CD14-positive monocyte (primary cell): Measurements from ENCODE around the gene AQP2. TPM values are rescaled to one million over a fixed set of nuclear protein-coding genes. Genes with fewer than 3 reads are reported as not detected.

Experiments
- DNase-seq, 3 donors: peaks; one replicate each; pipeline ENCODE4 v3.0.0-alpha.2; 2011 to 2022
- H2AFZ ChIP-seq: 2 replicates; pipeline ENCODE4 v1.6.0; 2012; ENCODE audit warnings: mild to moderate bottlenecking, low read depth, low read length, inconsistent platforms; ENCODE audit not compliant: insufficient read depth, poor library complexity, severe bottlenecking
- H3K27ac ChIP-seq, 2 donors: 1 replicate in 1 of 2; 2 replicates in 1 of 2; pipeline ENCODE4 v1.5.1; 2012 to 2013; ENCODE audit warnings: low read length in 2 of 2, control low read depth in 1 of 2, inconsistent platforms in 1 of 2, low read depth in 1 of 2, mild to moderate bottlenecking in 1 of 2
- H3K27me3 ChIP-seq, 2 donors: one replicate each; pipeline versions ENCODE4 v1.6.0 to v1.6.1; 2011 to 2013; ENCODE audit warnings: low read length in 2 of 2; ENCODE audit not compliant: control insufficient read depth in 2 of 2, insufficient read depth in 2 of 2
- H3K36me3 ChIP-seq, 2 donors: replicated peaks in 1 of 2; 1 replicate in 1 of 2; 2 replicates in 1 of 2; pipeline versions ENCODE4 v1.5.1 to v1.6.1; 2012 to 2013; ENCODE audit warnings: low read length in 2 of 2, control low read depth in 1 of 2, inconsistent platforms in 1 of 2, mild to moderate bottlenecking in 1 of 2; ENCODE audit not compliant: insufficient read depth in 2 of 2, control insufficient read depth in 1 of 2
- H3K4me1 ChIP-seq, 2 donors: 1 replicate in 1 of 2; 2 replicates in 1 of 2; pipeline versions ENCODE4 v1.5.1 to v1.6.1; 2012 to 2013; ENCODE audit warnings: low read length in 2 of 2, control low read depth in 1 of 2, inconsistent platforms in 1 of 2, mild to moderate bottlenecking in 1 of 2, moderate library complexity in 1 of 2; ENCODE audit not compliant: insufficient read depth in 2 of 2, control insufficient read depth in 1 of 2
- H3K4me2 ChIP-seq: replicated peaks from 2 replicates; pipeline ENCODE3; 2012; ENCODE audit warnings: low read length, moderate library complexity, mild to moderate bottlenecking; ENCODE audit not compliant: poor library complexity, severe bottlenecking; ENCODE audit errors: extremely low read depth
- H3K4me3 ChIP-seq, 3 experiments: fragments of 200-600 bp in 1 of 3; sonication (generic) in 1 of 3; replicated peaks in 1 of 3; 1 replicate in 2 of 3; 2 replicates in 1 of 3; pipeline ENCODE4 v1.5.1; 2011 to 2013; ENCODE audit warnings: low read length in 3 of 3, mild to moderate bottlenecking in 3 of 3, control low read depth in 2 of 3, low read depth in 2 of 3, inconsistent platforms in 1 of 3, moderate library complexity in 1 of 3
- H3K79me2 ChIP-seq: 2 replicates; pipeline ENCODE4 v1.6.0; 2012; ENCODE audit warnings: mild to moderate bottlenecking, control low read depth, inconsistent platforms, low read length, moderate library complexity; ENCODE audit not compliant: insufficient read depth
- H3K9ac ChIP-seq: 2 replicates; pipeline ENCODE4 v1.6.0; 2017; ENCODE audit warnings: low read length, mild to moderate bottlenecking; ENCODE audit not compliant: insufficient read depth, poor library complexity, severe bottlenecking
- H3K9me3 ChIP-seq, 2 donors: replicated peaks in 1 of 2; 1 replicate in 1 of 2; 2 replicates in 1 of 2; pipeline versions ENCODE4 v1.5.1 to v1.6.1; 2012 to 2013; ENCODE audit warnings: low read length in 2 of 2, control low read depth in 1 of 2; ENCODE audit not compliant: control insufficient read depth in 1 of 2, insufficient read depth in 1 of 2
- H4K20me1 ChIP-seq: 2 replicates; pipeline ENCODE4 v1.6.0; 2012; ENCODE audit warnings: mild to moderate bottlenecking, low read length, control low read depth, moderate library complexity; ENCODE audit not compliant: insufficient read depth
- H3K27ac Mint-ChIP-seq, 7 donors: one replicate each; pipeline ENCODE4 v1.8.0; 2020; ENCODE audit warnings: mild to moderate bottlenecking in 7 of 7, mixed read lengths in 7 of 7, moderate library complexity in 6 of 7, inconsistent platforms in 2 of 7
- H3K27me3 Mint-ChIP-seq, 3 donors: one replicate each; pipeline ENCODE4 v1.8.0; 2021 to 2022; ENCODE audit warnings: low read depth in 3 of 3, mild to moderate bottlenecking in 3 of 3, mixed read lengths in 3 of 3, moderate library complexity in 3 of 3, inconsistent platforms in 1 of 3
- H3K36me3 Mint-ChIP-seq, 2 donors: one replicate each; pipeline ENCODE4 v1.8.0; 2020; ENCODE audit warnings: mixed read lengths in 2 of 2, inconsistent platforms in 1 of 2, mild to moderate bottlenecking in 1 of 2
- H3K4me1 Mint-ChIP-seq: one replicate; pipeline ENCODE4 v1.8.0; 2020; ENCODE audit warnings: mild to moderate bottlenecking, mixed read lengths
- H3K4me3 Mint-ChIP-seq, 2 donors: one replicate each; pipeline ENCODE4 v1.8.0; 2020; ENCODE audit warnings: mild to moderate bottlenecking in 2 of 2, mixed read lengths in 2 of 2, moderate library complexity in 1 of 2
- H3K9me3 Mint-ChIP-seq, 7 donors: one replicate each; pipeline ENCODE4 v1.8.0; 2020 to 2022; ENCODE audit warnings: mixed read lengths in 7 of 7, mild to moderate bottlenecking in 6 of 7, moderate library complexity in 6 of 7, inconsistent platforms in 2 of 7
- CTCF ChIP-seq: fragments of 200-600 bp; IDR thresholded peaks from one replicate; pipeline ENCODE4 v1.8.0; 2022; ENCODE audit warnings: antibody characterized with exemption, mild to moderate bottlenecking
- WGBS: methylation state at CpG from one replicate; pipeline ENCODE4 v1.1.5; 2013; ENCODE audit warnings: missing lambda C conversion rate; ENCODE audit not compliant: insufficient coverage; 5-methylcytosine and 5-hydroxymethylcytosine counted together
- intact Hi-C, 2 donors: fragments of 100-400 bp; cut with micrococcal nuclease; formaldehyde crosslinking; loops; one replicate each; pipeline versions ENCODE4 v1.15.0 to v1.15.1; 2023
- polyA plus RNA-seq, 3 donors: library from polyadenylated mRNA; depleted of rRNA in 1 of 3; unstranded in 2 of 3; stranded (reverse) in 1 of 3; fragments of 300-500 nt in 2 of 3; fragments of >200 nt in 1 of 3; fragmentation: Illumina TruSeq in 2 of 3; gene quantifications; 1 replicate in 2 of 3; 2 replicates in 1 of 3; pipeline ENCODE4 v1.2.3, GENCODE V29; 2012 to 2021

The AQP2 gene
- polyA plus RNA-seq, 3 donors = not detected

- Histone ChIP-seq H3K36me3 (no peaks in the 10 kb centered on the region), H2AFZ (peak overlapping the region; percentile 26), H3K27me3 (no peaks in the 10 kb centered on the region), H3K4me1 (peaks cover 53 to 69% of the 10 kb centered on the region in 2 donors), H3K79me2 (no peaks in the 10 kb centered on the region), H4K20me1 (no peaks in the 10 kb centered on the region), H3K9ac (no peak overlapping the region), H3K9me3 (no peaks in the 10 kb centered on the region), H3K4me2 (no peak overlapping the region), H3K27ac (no peak overlapping the region), H3K4me3 (no peak overlapping the region)
- peaks cover 3 to 7% of the 10 kb centered on the region in 2 donors for H3K36me3 Mint-ChIP-seq
- intact Hi-C loops = loop anchor here in 1 of 2 donors (5.0 kb wide), 1 partner anchor 58 kb away; no protein-coding TSS in a partner anchor
- no peak for DNase-seq
- peaks cover 0 to 2% (median 0%) of the 10 kb centered on the region in 7 donors for H3K9me3 Mint-ChIP-seq
- WGBS = no CpG with 5 or more reads among the region's 3 CpGs
- no peak for TF ChIP-seq CTCF
- no peak overlapping the region for H3K27ac Mint-ChIP-seq
- no peak overlapping the region for H3K4me3 Mint-ChIP-seq
- H3K4me1 Mint-ChIP-seq = peaks cover 71% of the 10 kb centered on the region
- peaks cover 1 to 4% (median 1%) of the 10 kb centered on the region in 3 donors for H3K27me3 Mint-ChIP-seq
These were observed 29.3 kb downstream of the AQP2 start for GRCh38 chr12:49979791-49980190.

- Histone ChIP-seq H2AFZ (no peak overlapping the region), H3K79me2 (no peaks in the 10 kb centered on the region), H3K27me3 (no peaks in the 10 kb centered on the region), H3K9ac (no peak overlapping the region), H3K4me2 (no peak overlapping the region), H3K4me1 (peaks cover 48 to 68% of the 10 kb centered on the region in 2 donors), H3K27ac (no peak overlapping the region), H3K36me3 (no peaks in the 10 kb centered on the region), H3K9me3 (no peaks in the 10 kb centered on the region), H4K20me1 (no peaks in the 10 kb centered on the region), H3K4me3 (no peak overlapping the region)
- Mint-ChIP-seq H3K9me3 (peaks cover 0 to 2% (median 0%) of the 10 kb centered on the region in 7 donors), H3K4me1 (peaks cover 73% of the 10 kb centered on the region), H3K4me3 (no peak overlapping the region), H3K27me3 (peaks cover 1% of the 10 kb centered on the region in 3 donors), H3K36me3 (peaks cover 3 to 7% of the 10 kb centered on the region in 2 donors), H3K27ac (peak overlapping the region in 4 of 7 donors; percentile 8 to 42 (median 28))
- TF ChIP-seq CTCF = no peak
- intact Hi-C loops = loop anchor here in 1 of 2 donors (5.0 kb wide), 1 partner anchor 57 kb away; no protein-coding TSS in a partner anchor
- DNase-seq = no peak
- 98% methylated on average over 10 of the region's 10 CpGs for WGBS
These were observed 30.2 kb downstream of the AQP2 start for GRCh38 chr12:49980501-49981349.
